Liver (tissue), 3 donors: ENCODE data around the gene CFAP74.

Experiments
- CTCF ChIP-seq: fragments of 150-350 bp; IDR thresholded peaks from 2 replicates; pipeline ENCODE4 v1.5.1; 2017; ENCODE audit warnings: improper control_type of control experiment, low read depth, low read length; ENCODE audit not compliant: missing input control
- HNF4A ChIP-seq, 2 donors: conservative IDR thresholded peaks; 2 replicates each; pipeline ENCODE4 v1.6.1; 2016; ENCODE audit warnings: antibody characterized with exemption in 2 of 2, mild to moderate bottlenecking in 2 of 2
- JUND ChIP-seq, 2 donors: IDR thresholded peaks; 2 replicates each; pipeline ENCODE4 v1.6.1; 2016; ENCODE audit warnings: antibody characterized with exemption in 2 of 2
- MAX ChIP-seq: IDR thresholded peaks from 2 replicates; pipeline ENCODE4 v1.6.1; 2016; ENCODE audit warnings: antibody characterized with exemption
- RAD21 ChIP-seq, 2 donors: IDR thresholded peaks; 2 replicates each; pipeline ENCODE4 v1.6.1; 2016; ENCODE audit warnings: antibody characterized with exemption in 2 of 2, mild to moderate bottlenecking in 2 of 2
- REST ChIP-seq: IDR thresholded peaks from 2 replicates; pipeline ENCODE4 v1.6.1; 2016; ENCODE audit warnings: antibody characterized with exemption, mild to moderate bottlenecking
- SP1 ChIP-seq: IDR thresholded peaks from 2 replicates; pipeline ENCODE4 v1.6.1; 2018; ENCODE audit warnings: antibody characterized with exemption, mild to moderate bottlenecking
- TAF1 ChIP-seq: conservative IDR thresholded peaks from 2 replicates; pipeline ENCODE4 v1.6.1; 2016; ENCODE audit warnings: antibody characterized with exemption, mild to moderate bottlenecking
- donor health status: healthy.
- donor health status: healthy.

GRCh38 chr1:1892079-1892762 is 111.4 kb downstream of the CFAP74 start:
- TF ChIP-seq TAF1, result no peak
- no peak for TF ChIP-seq REST
- TF ChIP-seq CTCF, result no peak
- TF ChIP-seq RAD21 (IDR thresholded peaks at IDR 0.05), result no peak
- TF ChIP-seq MAX, result no peak
- no peak for TF ChIP-seq JUND (IDR thresholded peaks at IDR 0.05)
- no peak for TF ChIP-seq HNF4A (conservative IDR thresholded peaks at IDR 0.05)
- no peak for TF ChIP-seq SP1
